Stimulated activated CD8-positive, alpha-beta memory T cell treated with anti-CD3 and anti-CD28 coated beads, Interleukin-2, amount 100 ng/mL, for 1 hour (primary cell): ENCODE measurements around the gene RAB3IP.

ENCODE experiments used
- DNase-seq, 2 donors: peaks; one replicate each; pipeline ENCODE4 v3.0.0-alpha.2; 2020; ENCODE audit warnings: low read depth in 2 of 2

Gene RAB3IP

GRCh38 chr12:69738351-69739286 is at the start of gene RAB3IP:
Gene RAB3IP (plus strand): TSS chr12:69738860. CDS start chr12:69755409, 16,549 bp downstream.
- peak; percentile 85 to 89 for DNase-seq

GRCh38 chr12:69689638-69690037 is 49.0 kb upstream of the RAB3IP start:
- no peak for DNase-seq

- DNase-seq: no peak
Measured at GRCh38 chr12:69694123-69694522, 44.5 kb upstream of the RAB3IP start.

GRCh38 chr12:69698054-69698453 is 40.6 kb upstream of the RAB3IP start:
- DNase-seq: no peak

GRCh38 chr12:69698769-69699540 is 39.7 kb upstream of the RAB3IP start, which contains the start of gene BEST3:
Gene BEST3 (minus strand): TSS chr12:69699303. CDS start chr12:69697798, 1,505 bp downstream.
- no peak for DNase-seq

GRCh38 chr12:69701826-69702225 is 36.8 kb upstream of the RAB3IP start:
- DNase-seq: no peak

GRCh38 chr12:69703146-69703642 is 35.5 kb upstream of the RAB3IP start:
- no peak for DNase-seq

- DNase-seq: no peak
Measured at GRCh38 chr12:69704357-69704756, 34.3 kb upstream of the RAB3IP start.

- no peak for DNase-seq
Measured at GRCh38 chr12:69708649-69709048, 30.0 kb upstream of the RAB3IP start.

- DNase-seq: no peak
Measured at GRCh38 chr12:69712826-69713225, 25.8 kb upstream of the RAB3IP start.

GRCh38 chr12:69714542-69714941 is 24.1 kb upstream of the RAB3IP start:
- no peak for DNase-seq

GRCh38 chr12:69719336-69720316 is 19.0 kb upstream of the RAB3IP start:
- no peak for DNase-seq

- no peak for DNase-seq
Measured at GRCh38 chr12:69720750-69721149, 17.9 kb upstream of the RAB3IP start.

- DNase-seq: no peak
Measured at GRCh38 chr12:69726922-69727321, 11.7 kb upstream of the RAB3IP start.

- DNase-seq: no peak
Measured at GRCh38 chr12:69732088-69732487, 6.6 kb upstream of the RAB3IP start.

- no peak for DNase-seq
Measured at GRCh38 chr12:69733638-69734037, 5.0 kb upstream of the RAB3IP start.

GRCh38 chr12:69739287-69740191 is 879 bp downstream of the RAB3IP start:
- peak; percentile 22 to 35 for DNase-seq

GRCh38 chr12:69744109-69744508 is 5.4 kb downstream of the RAB3IP start:
- DNase-seq: no peak

- DNase-seq: no peak
Measured at GRCh38 chr12:69751476-69751875, 12.8 kb downstream of the RAB3IP start.

GRCh38 chr12:69755302-69755701 is 16.6 kb downstream of the RAB3IP start:
- DNase-seq: no peak
